ENCODE data around the gene DENND5B.

DENND5B gene

GRCh38 chr12:31589904-31590641, 863 bp downstream of the DENND5B start:
- Histone ChIP-seq H3K27ac (ENCODE audit: extremely low read depth, low read depth, low read length) (peak overlapping the region; percentile 94), H3K4me1 (ENCODE audit: control insufficient read depth, insufficient read depth, low read length) (peaks cover 19% of the 10 kb centered on the region), H3K4me3 (ENCODE audit: low read depth, low read length) (peak overlapping the region; percentile 84), H3K9me3 (ENCODE audit: control insufficient read depth, insufficient read depth, low read depth, low read length) (no peaks in the 10 kb centered on the region), H3K36me3 (ENCODE audit: control insufficient read depth in 2 of 2, insufficient read depth in 1 of 2, low read length in 2 of 2) (no peaks in the 10 kb centered on the region)
- ChIA-PET POLR2A (interaction anchor here (0.5 to 1.5 kb wide), 8 partner anchors 11 to 264 kb away, joined by 3 to 7 read pairs (median 3); no protein-coding TSS in a partner anchor), CTCF (interaction anchor here (0.7 to 2.6 kb wide), 3 partner anchors 51 to 187 kb away, joined by 3 to 18 read pairs (median 3); no protein-coding TSS in a partner anchor)
- no peak for TF ChIP-seq ZNF704 (tag by site-specific recombination; IDR thresholded peaks at IDR 0.05)
- no peak for TF ChIP-seq ZNF624 (tag by site-specific recombination; IDR thresholded peaks at IDR 0.05)
- TF ChIP-seq ZNF423 (tag by site-specific recombination; IDR thresholded peaks at IDR 0.05), result no peak
- TF ChIP-seq ZFP69B (tag by site-specific recombination; IDR thresholded peaks at IDR 0.05), result no peak
- TF ChIP-seq ZNF211 (tag by site-specific recombination; IDR thresholded peaks at IDR 0.05; ENCODE audit: low read depth), result no peak
- TF ChIP-seq ZNF549 (tag by site-specific recombination; IDR thresholded peaks at IDR 0.05), result no peak
- TF ChIP-seq ZNF404 (tag by site-specific recombination; IDR thresholded peaks at IDR 0.05), result no peak
- no peak for TF ChIP-seq ZNF473 (tag by site-specific recombination; IDR thresholded peaks at IDR 0.05)
- no peak for TF ChIP-seq ZNF292 (tag by site-specific recombination; IDR thresholded peaks at IDR 0.05; ENCODE audit: borderline replicate concordance, low read depth)
- TF ChIP-seq ZNF707 (tag by site-specific recombination; IDR thresholded peaks at IDR 0.05), result no peak
- no peak for TF ChIP-seq ZNF362 (tag by site-specific recombination; IDR thresholded peaks at IDR 0.05)
- no peak for TF ChIP-seq ZNF184 (tag by site-specific recombination; IDR thresholded peaks at IDR 0.05)
- no peak for TF ChIP-seq ZNF544 (tag by site-specific recombination; IDR thresholded peaks at IDR 0.05)
- 0 out of 2 replicates have a peak, but pooled peaks have one; percentile 68 for TF ChIP-seq GFI1B (tag by site-specific recombination; IDR thresholded peaks at IDR 0.05)
- no peak for TF ChIP-seq ZFP3 (tag by site-specific recombination; IDR thresholded peaks at IDR 0.05; ENCODE audit: low read depth)
- TF ChIP-seq ZNF433 (tag by site-specific recombination; IDR thresholded peaks at IDR 0.05; ENCODE audit: low read depth), result no peak
- TF ChIP-seq ZNF621 (tag by site-specific recombination; IDR thresholded peaks at IDR 0.05), result no peak
- peak; percentile 83 for TF ChIP-seq ZNF2 (tag by site-specific recombination; IDR thresholded peaks at IDR 0.05)
- TF ChIP-seq ZFHX2 (tag by site-specific recombination; conservative IDR thresholded peaks at IDR 0.05), result peak; percentile 81
- no peak for TF ChIP-seq ZNF23 (tag by site-specific recombination; IDR thresholded peaks at IDR 0.05; ENCODE audit: borderline replicate concordance)
- peak; percentile 65; the same call in 1 of the 2 replicates for TF ChIP-seq PRDM10 (tag by site-specific recombination; IDR thresholded peaks at IDR 0.05)
- peak; percentile 88 for TF ChIP-seq ZFP37 (tag by site-specific recombination; IDR thresholded peaks at IDR 0.05)
- TF ChIP-seq ZNF114 (tag by site-specific recombination; IDR thresholded peaks at IDR 0.05), result no peak
- no peak for TF ChIP-seq BCL11A (tag by site-specific recombination; IDR thresholded peaks at IDR 0.05; ENCODE audit: low read depth)
- no peak for TF ChIP-seq REST (tag by site-specific recombination; IDR thresholded peaks at IDR 0.05)
- TF ChIP-seq ZEB2 (tag by site-specific recombination; IDR thresholded peaks at IDR 0.05), result peak; percentile 84; the same call in 1 of the 2 replicates
- no peak for TF ChIP-seq ZNF830 (tag by site-specific recombination; IDR thresholded peaks at IDR 0.05; ENCODE audit: low read depth)
- TF ChIP-seq ZNF24 (tag by site-specific recombination; IDR thresholded peaks at IDR 0.05), result no peak; the same call in 1 of the 2 replicates

All from HEK293 (cell line).